ENCODE measurements around the gene EDC3.

The EDC3 gene

GRCh38 chr15:74667975-74668374 is 27.8 kb downstream of the EDC3 start:
- Histone ChIP-seq H3K4me3 (ENCODE audit: insufficient read depth, low read length, poor library complexity, severe bottlenecking) (no peak overlapping the region), H3K4me2 (ENCODE audit: low read depth, low read length, poor library complexity, severe bottlenecking) (no peak overlapping the region), H3K9ac (ENCODE audit: low read length) (no peak overlapping the region), H3K27ac (ENCODE audit: low read depth, low read length) (no peak overlapping the region), H3K9me2 (replicated peaks; ENCODE audit: insufficient read depth, low read length) (no peaks in the 10 kb centered on the region), H3K36me3 (ENCODE audit: low read length) (0 out of 2 replicates have a peak, but pooled peaks cover 2% of the 10 kb centered on the region), H4K20me1 (ENCODE audit: low read depth, low read length) (no peaks in the 10 kb centered on the region), H2AFZ (ENCODE audit: low read depth, low read length, severe bottlenecking) (no peak overlapping the region), H3K27me3 (ENCODE audit: low read length) (no peaks in the 10 kb centered on the region), H3K9me3 (ENCODE audit: insufficient read depth, low read length) (no peaks in the 10 kb centered on the region), H3K79me2 (ENCODE audit: insufficient read depth, low read length) (no peaks in the 10 kb centered on the region), H3F3A (ENCODE audit: insufficient read depth) (0 out of 2 replicates have a peak, but pooled peaks cover 4% of the 10 kb centered on the region)
- TF ChIP-seq EZH2phosphoT487 (conservative IDR thresholded peaks at IDR 0.05; ENCODE audit: low read length) (no peak), CTCF (IDR thresholded peaks at IDR 0.05; ENCODE audit: insufficient read depth, low read length, poor library complexity, severe bottlenecking) (no peak)

GRCh38 chr15:74664670-74665069 is 31.2 kb downstream of the EDC3 start:
- H3K9me3 ChIP-seq (ENCODE audit: insufficient read depth, low read length) = no peaks in the 10 kb centered on the region
- 0 out of 2 replicates have a peak, but pooled peaks cover 11% of the 10 kb centered on the region for H3K79me2 ChIP-seq (ENCODE audit: insufficient read depth, low read length)
- no peaks in the 10 kb centered on the region for H3K9me2 ChIP-seq (replicated peaks; ENCODE audit: insufficient read depth, low read length)
- no peak overlapping the region for H3K4me3 ChIP-seq (ENCODE audit: insufficient read depth, low read length, poor library complexity, severe bottlenecking)
- TF ChIP-seq CTCF (IDR thresholded peaks at IDR 0.05; ENCODE audit: insufficient read depth, low read length, poor library complexity, severe bottlenecking) = no peak
- TF ChIP-seq EZH2phosphoT487 (conservative IDR thresholded peaks at IDR 0.05; ENCODE audit: low read length) = no peak
- H3K27me3 ChIP-seq (ENCODE audit: low read length) = no peaks in the 10 kb centered on the region
- peaks cover 5% of the 10 kb centered on the region; the same call in 1 of the 2 replicates for H3K36me3 ChIP-seq (ENCODE audit: low read length)
- no peaks in the 10 kb centered on the region for H4K20me1 ChIP-seq (ENCODE audit: low read depth, low read length)
- H2AFZ ChIP-seq (ENCODE audit: low read depth, low read length, severe bottlenecking) = no peak overlapping the region
- 0 out of 2 replicates have a peak, but pooled peaks cover 8% of the 10 kb centered on the region for H3F3A ChIP-seq (ENCODE audit: insufficient read depth)
- no peak overlapping the region for H3K27ac ChIP-seq (ENCODE audit: low read depth, low read length)
- no peak overlapping the region for H3K9ac ChIP-seq (ENCODE audit: low read length)
- H3K4me2 ChIP-seq (ENCODE audit: low read depth, low read length, poor library complexity, severe bottlenecking) = no peak overlapping the region

- Histone ChIP-seq H3K36me3 (ENCODE audit: low read length) (peaks cover 5% of the 10 kb centered on the region; the same call in 1 of the 2 replicates), H3F3A (ENCODE audit: insufficient read depth) (0 out of 2 replicates have a peak, but pooled peaks cover 8% of the 10 kb centered on the region), H2AFZ (ENCODE audit: low read depth, low read length, severe bottlenecking) (no peak overlapping the region), H3K9ac (ENCODE audit: low read length) (no peak overlapping the region), H3K27me3 (ENCODE audit: low read length) (no peaks in the 10 kb centered on the region), H3K9me2 (replicated peaks; ENCODE audit: insufficient read depth, low read length) (no peaks in the 10 kb centered on the region), H3K4me3 (ENCODE audit: insufficient read depth, low read length, poor library complexity, severe bottlenecking) (no peak overlapping the region), H4K20me1 (ENCODE audit: low read depth, low read length) (no peaks in the 10 kb centered on the region), H3K79me2 (ENCODE audit: insufficient read depth, low read length) (0 out of 2 replicates have a peak, but pooled peaks cover 11% of the 10 kb centered on the region), H3K27ac (ENCODE audit: low read depth, low read length) (no peak overlapping the region), H3K9me3 (ENCODE audit: insufficient read depth, low read length) (no peaks in the 10 kb centered on the region), H3K4me2 (ENCODE audit: low read depth, low read length, poor library complexity, severe bottlenecking) (no peak overlapping the region)
- no peak for TF ChIP-seq EZH2phosphoT487 (conservative IDR thresholded peaks at IDR 0.05; ENCODE audit: low read length)
- no peak for TF ChIP-seq CTCF (IDR thresholded peaks at IDR 0.05; ENCODE audit: insufficient read depth, low read length, poor library complexity, severe bottlenecking)
Observed at GRCh38 chr15:74664028-74664616, 31.7 kb downstream of the EDC3 start.
